EL (cell line): ENCODE results near the gene LRRC17.
"Not testable (repeated sequence)": the region's sequence is repeated elsewhere in the genome, so short reads cannot be mapped to it uniquely, and the experiment has no call there.

Experiments
- DNase-seq: peaks from one replicate; pipeline ENCODE4 v3.0.0-alpha.2; 2016

Gene LRRC17

DNA sequence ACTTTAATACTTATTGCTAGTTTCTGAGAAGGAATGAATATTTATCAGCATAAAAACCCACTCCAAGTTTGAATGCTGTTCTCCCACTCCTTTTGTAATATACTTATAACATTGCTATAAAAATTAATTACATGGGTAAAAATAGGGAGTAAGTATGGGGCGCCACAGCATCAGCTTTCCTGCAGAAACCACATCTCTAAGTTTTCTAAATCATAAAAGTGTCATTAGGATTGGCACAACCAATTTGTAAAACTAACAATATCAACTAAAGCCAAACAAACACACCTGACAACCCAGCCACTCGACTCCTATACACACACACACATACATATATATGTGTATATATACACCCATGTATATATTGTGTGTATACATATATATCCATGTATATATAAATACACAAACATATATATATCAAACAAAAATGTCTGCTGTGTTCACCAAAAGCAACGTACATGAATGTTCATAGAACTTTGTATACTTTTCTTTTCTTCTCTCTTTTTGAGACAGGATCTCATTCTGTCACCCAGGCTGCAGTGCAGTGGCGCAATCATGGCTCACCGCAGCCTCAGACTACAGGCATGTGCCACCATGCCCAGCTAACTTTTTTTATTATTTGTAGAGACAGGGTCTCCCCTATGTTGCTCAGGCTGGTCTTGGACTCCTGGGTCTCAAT, 14.8 kb upstream of the LRRC17 start:
- no peak for DNase-seq

DNA sequence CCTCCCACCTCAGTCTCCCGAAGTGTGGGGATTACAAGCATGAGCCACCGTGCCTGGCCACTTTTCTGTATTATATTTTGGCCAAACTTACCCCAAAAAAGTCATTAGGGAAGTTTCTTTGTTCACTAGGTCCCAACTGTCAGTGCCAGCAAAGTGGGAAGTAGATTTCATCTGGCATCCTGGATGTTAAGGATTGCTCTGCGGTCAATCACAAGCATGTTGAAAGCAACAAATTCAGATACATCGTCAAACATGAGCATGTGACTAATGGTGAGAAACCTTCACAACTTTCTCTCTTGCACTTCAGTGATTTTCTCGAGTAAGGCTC, 14.3 kb upstream of the LRRC17 start:
- DNase-seq = no peak

- not testable (repeated sequence) for DNase-seq
These were observed 10.7 kb upstream of the LRRC17 start for GRCh38 chr7:102902052-102902451.

DNA sequence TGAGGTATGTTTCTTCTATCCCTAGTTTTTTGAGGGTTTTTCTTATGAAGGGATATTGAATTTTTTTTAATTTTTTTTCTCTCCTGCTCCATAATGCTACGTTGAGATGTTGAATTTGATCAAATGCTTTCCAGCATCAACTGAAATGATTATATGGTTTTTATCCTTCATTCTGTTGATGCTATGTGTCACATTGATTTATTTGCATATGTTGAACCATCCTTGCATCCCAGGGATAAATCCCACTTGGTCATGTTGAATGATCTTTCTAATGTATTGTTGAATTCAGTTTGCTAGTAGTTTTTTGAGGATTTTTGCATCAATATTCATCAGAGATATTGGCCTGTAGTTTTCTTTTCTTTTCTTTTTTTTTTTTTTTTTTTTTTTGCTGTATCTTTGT, 9.2 kb upstream of the LRRC17 start:
- DNase-seq = not testable (repeated sequence)

- DNase-seq = no peak
These were observed 4.1 kb upstream of the LRRC17 start for GRCh38 chr7:102908676-102909075.

- DNase-seq = no peak
These were observed 1.0 kb downstream of the LRRC17 start for GRCh38 chr7:102913826-102914225.

DNA sequence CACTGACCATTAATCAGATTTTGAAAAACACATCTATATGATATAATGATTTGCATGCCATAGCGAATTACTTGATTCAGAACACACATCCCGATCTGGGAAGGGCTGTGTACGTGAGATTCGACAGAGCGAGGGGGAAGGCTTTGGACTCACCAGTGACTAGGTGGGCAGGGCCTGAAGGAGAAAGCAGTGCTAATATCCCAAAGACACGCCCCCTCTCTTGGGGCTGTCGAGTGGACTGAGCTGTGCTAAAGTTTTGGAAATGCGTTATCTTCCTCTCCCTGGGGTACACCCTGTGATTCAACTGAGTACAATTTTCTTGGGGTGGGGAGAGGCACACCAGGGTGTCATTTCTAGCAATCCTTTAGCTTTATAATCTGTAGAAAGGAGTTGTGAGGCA, 1.8 kb downstream of the LRRC17 start:
- DNase-seq = no peak

DNA sequence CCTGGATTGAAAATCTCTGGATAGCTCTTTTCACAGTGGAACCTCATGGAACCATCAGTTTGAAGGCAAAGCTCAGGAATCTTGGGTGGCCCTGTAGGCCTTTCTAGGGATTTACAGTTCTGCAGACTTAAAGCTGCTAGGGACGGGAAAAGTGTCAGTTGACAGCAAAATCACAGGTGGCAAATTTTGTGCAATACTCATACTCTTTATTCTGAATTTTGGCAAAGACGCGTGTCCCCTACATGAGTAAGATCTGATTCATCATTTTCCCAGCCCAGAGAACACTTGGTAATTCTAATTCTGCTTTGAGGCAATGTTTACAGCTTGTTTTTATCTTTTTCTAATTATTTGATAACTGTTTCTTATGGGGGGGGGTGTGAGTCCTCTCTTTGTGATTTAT, 3.6 kb downstream of the LRRC17 start:
- DNase-seq = peak; percentile 70

GRCh38 chr7:102916881-102917280, 4.1 kb downstream of the LRRC17 start:
- DNase-seq = peak; percentile 31

DNA sequence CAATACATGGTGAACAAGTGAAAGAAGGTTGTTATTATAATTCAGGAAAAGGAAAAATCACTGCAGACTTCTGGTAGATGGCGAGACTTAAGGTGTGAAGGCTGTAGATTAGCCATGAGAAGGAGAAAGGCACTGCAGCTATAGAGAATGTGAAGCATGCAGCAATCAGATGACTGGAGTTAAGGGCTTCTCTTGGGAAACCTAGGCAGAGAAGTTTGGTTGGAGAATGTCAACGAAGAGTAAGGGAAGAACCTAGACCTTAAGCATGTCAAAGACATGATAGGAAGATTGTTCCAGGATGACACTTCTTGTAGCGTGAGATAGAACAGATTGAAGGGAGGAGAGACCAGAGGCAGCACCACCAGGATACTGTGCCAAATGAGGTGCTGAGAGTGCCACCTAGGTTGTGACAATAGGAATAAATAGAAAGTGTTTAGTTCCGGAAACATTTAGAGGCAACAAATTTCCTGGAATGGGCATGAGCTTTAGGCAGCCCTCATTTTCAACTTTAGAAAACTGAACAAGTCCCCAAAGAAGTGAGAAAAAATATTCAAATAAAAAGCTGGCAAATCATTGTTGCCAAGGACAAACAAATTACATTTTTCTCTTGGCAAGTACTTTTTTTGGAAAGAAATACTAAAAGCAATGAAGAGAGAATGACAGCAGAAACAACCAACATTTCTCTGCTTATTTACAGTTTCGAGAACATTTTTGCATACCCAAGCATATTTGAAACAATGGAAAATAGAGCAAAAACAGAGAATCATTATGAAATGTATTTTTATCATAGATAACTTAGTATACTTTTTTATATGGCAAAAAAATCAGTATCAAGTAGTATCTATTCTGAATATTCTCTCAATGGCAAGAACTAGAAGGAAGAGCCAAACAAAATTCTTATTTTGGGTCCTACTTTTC, 4.9 kb downstream of the LRRC17 start:
- DNase-seq = no peak

DNA sequence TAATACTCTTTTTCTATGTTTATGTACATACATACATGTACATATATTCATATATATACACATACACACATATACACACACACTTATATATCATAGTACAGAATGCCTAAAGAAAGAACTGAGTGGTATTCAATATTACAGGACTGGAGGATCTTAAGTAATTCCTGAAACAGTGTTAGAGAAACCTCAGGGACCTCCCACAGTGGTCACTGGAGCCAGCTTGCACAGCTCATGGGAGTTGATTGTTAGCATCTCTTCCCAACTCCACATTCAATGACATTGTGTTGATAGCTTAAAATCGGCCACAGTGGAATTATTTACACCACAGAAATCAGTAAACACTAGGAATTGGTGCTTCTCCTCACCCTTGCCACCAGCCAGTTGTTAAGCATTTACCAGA, 6.0 kb downstream of the LRRC17 start:
- no peak for DNase-seq

DNA sequence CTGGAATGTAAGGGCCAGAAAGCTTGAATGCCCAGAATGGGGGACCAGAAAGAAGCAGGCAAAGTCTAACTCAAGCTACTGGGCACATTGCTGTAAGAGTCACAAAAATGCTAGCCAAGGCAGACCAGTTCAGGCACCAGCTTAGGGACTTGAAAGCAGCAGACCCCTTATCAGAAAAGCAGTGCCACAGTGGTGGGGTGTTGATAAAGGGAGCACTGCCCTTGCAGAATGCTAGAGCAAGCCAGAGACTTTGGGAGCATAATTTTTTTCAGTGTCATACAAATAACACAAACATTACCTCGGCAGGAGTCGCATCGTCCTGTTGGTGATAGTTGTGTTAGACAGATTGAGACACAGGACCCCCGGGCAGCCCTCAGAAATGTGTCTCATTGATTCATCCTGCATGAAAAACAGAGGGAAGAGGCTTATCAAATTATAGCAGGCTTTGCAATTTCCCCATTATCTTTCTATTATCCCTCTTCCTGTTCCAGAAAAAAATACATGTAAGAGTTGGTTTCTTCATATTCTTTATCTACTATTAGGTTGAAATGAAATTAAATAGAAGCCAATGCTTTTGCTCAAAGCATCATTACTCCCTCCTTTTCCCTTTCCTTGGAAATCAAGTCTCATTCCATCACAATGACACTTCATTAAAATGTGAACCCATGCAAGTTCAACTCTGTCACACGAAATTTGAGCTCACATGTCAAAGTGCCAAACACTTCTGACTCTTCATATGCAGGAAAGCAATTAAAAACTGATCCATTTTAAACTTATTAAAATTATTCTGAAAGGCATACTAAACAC, 13.4 kb downstream of the LRRC17 start:
- DNase-seq = peak; percentile 33

GRCh38 chr7:102926783-102927140, 14.0 kb downstream of the LRRC17 start:
- DNase-seq = no peak

- DNase-seq = peak; percentile 49
These were observed 14.6 kb downstream of the LRRC17 start for GRCh38 chr7:102927312-102927933.

GRCh38 chr7:102931757-102932156, 19.0 kb downstream of the LRRC17 start:
- DNase-seq = no peak

DNA sequence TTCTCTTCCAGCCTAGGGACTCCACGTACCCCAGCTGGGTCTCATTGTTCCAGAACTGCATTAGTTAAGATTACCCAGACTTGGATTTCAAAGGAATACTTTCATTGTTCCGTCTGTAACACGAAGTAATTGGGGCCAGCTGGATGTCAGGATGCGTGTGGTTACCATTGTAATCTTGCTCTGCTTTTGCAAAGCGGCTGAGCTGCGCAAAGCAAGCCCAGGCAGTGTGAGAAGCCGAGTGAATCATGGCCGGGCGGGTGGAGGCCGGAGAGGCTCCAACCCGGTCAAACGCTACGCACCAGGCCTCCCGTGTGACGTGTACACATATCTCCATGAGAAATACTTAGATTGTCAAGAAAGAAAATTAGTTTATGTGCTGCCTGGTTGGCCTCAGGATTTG, 21.0 kb downstream of the LRRC17 start:
- DNase-seq = peak; percentile 87

GRCh38 chr7:102934239-102934638, 21.4 kb downstream of the LRRC17 start:
- DNase-seq = no peak

DNA sequence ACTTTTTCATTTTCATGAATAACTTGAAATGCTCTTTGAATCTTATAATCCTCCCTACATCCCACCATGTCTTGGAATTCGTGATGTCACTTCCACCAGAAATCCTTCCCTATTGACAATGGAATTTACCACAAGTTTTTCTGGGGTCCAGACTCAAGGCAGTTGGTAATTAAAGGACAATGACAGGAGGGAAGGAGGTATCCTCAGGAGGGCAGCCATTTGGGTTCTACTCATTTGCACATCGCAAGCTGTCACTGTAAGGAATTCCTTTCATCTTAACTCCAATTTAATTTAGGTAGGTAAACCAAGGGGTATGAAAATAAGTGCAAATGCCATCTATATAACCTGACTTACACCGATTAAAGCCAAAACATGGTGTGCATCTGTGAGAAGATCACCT, 21.9 kb downstream of the LRRC17 start:
- DNase-seq = peak; percentile 11

- no peak for DNase-seq
These were observed 22.8 kb downstream of the LRRC17 start for GRCh38 chr7:102935450-102936115.

GRCh38 chr7:102938679-102939078, 25.9 kb downstream of the LRRC17 start:
- DNase-seq = no peak

- no peak for DNase-seq
These were observed 29.5 kb downstream of the LRRC17 start for GRCh38 chr7:102942181-102942866.

DNA sequence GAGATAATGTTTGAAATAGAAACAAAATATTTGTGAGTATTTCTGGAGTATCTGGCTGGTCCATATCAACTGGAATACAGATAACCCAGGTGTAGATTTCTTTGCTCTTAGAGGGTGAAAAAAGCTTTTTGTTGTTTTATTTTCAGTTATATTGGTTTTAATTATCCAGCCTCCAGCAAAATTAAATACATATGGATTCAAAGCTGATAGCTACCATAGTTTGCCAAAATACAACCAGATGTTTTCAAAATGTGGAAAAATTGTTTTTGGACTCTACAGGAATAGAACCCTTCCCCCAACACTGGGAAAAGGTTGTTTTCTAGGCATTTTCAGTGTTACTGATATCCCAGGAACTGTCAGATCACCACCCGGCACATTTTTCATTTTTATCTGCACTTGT, 30.1 kb downstream of the LRRC17 start:
- no peak for DNase-seq
